ENCODE measurements around the gene MT1A. TPM values are rescaled to one million over a fixed set of nuclear protein-coding genes. Genes with fewer than 3 reads are reported as not detected.

Gene MT1A
- total and polyA plus RNA-seq, 10 of the 15 experiments (the other 5 are each of a cell fraction or from before 2014, with no cell fraction given), result not detected

GRCh38 chr16:56647641-56648431 lies 9.4 kb downstream of the MT1A start:
- H3K79me2 ChIP-seq (ENCODE audit: control insufficient read depth, insufficient read depth, low read length), result no peaks in the 10 kb centered on the region
- SMC1A ChIA-PET (ENCODE audit: uncharacterized antibody, unreplicated experiment), result no interaction called here

More at GRCh38 chr16:56647641-56648431, 9.4 kb downstream of the MT1A start:
- ATAC-seq, result no peak
- Histone ChIP-seq H3K27ac (ENCODE audit: control insufficient read depth, insufficient read depth) (no peak overlapping the region), H3K4me1 (ENCODE audit: control insufficient read depth, insufficient read depth, low read length) (no peaks in the 10 kb centered on the region), H3K9ac (ENCODE audit: control insufficient read depth, insufficient read depth, low read length) (no peak overlapping the region), H2AFZ (ENCODE audit: control insufficient read depth, low read depth, low read length) (no peak overlapping the region), H3K9me3 (replicated peaks; ENCODE audit: control insufficient read depth, insufficient read depth, low read length) (no peaks in the 10 kb centered on the region), H4K20me1 (ENCODE audit: control insufficient read depth, insufficient read depth) (no peaks in the 10 kb centered on the region), H3K4me3 (no peak overlapping the region), H3K36me3 (ENCODE audit: control insufficient read depth in 2 of 2, insufficient read depth in 2 of 2, low read length in 1 of 2) (no peaks in the 10 kb centered on the region), H3K27me3 (replicated peaks in 1 of 2; ENCODE audit: control insufficient read depth in 2 of 2, insufficient read depth in 2 of 2, low read length in 1 of 2) (peaks cover 10 to 25% of the 10 kb centered on the region in 2 experiments), H3K4me2 (ENCODE audit: control insufficient read depth, insufficient read depth) (no peak overlapping the region)
- ChIA-PET CTCF (interaction anchor here (1.6 kb wide), 1 partner anchor 54 kb away, joined by 4 read pairs; no protein-coding TSS in a partner anchor), POLR2A (no interaction called here), RAD21 (ENCODE audit: unreplicated experiment) (interaction anchor here (1.0 kb wide), 1 partner anchor 54 kb away, joined by 4 read pairs; no protein-coding TSS in a partner anchor)
- DNase-seq (ENCODE audit: low read depth, low spot score), result no peak
- WGBS (ENCODE audit: insufficient coverage, insufficient replicate concordance, low lambda C conversion rate, missing lambda C conversion rate), result 37% methylated on average over 33 of the region's 33 CpGs
- in situ Hi-C loops (cut with MboI) (no loop called here), intact Hi-C loops (cut with micrococcal nuclease; ENCODE audit: unreplicated experiment) (no loop called here)
- TF ChIP-seq MYB (IDR thresholded peaks at IDR 0.05; ENCODE audit: borderline replicate concordance, low read depth, low read length) (no peak), USF1 (IDR thresholded peaks at IDR 0.05; ENCODE audit: borderline replicate concordance, extremely low read length, insufficient read depth, low read depth, low read length) (no peak), TCF3 (IDR thresholded peaks at IDR 0.05; ENCODE audit: borderline replicate concordance, insufficient read depth, low read depth, low read length) (no peak), HDAC2 (IDR thresholded peaks at IDR 0.05) (no peak), CTCF (IDR thresholded peaks at IDR 0.05 in 2 of 3, conservative IDR thresholded peaks at IDR 0.05 in 1 of 3; ENCODE audit: control insufficient read depth in 2 of 3, extremely low read depth in 1 of 3, insufficient read depth in 1 of 3, low read depth in 3 of 3, low read length in 3 of 3) (no peak), FOXK2 (IDR thresholded peaks at IDR 0.05) (no peak), CREM (IDR thresholded peaks at IDR 0.05; ENCODE audit: low read depth) (no peak), CHD2 (IDR thresholded peaks at IDR 0.05; ENCODE audit: borderline replicate concordance, low read depth, low read length) (no peak), YY1 (IDR thresholded peaks at IDR 0.05; ENCODE audit: low read depth, low read length) (no peak), POLR2A (IDR thresholded peaks at IDR 0.05; ENCODE audit: low read depth, low read length) (no peak)
- TF ChIP-seq, protein P1, sequence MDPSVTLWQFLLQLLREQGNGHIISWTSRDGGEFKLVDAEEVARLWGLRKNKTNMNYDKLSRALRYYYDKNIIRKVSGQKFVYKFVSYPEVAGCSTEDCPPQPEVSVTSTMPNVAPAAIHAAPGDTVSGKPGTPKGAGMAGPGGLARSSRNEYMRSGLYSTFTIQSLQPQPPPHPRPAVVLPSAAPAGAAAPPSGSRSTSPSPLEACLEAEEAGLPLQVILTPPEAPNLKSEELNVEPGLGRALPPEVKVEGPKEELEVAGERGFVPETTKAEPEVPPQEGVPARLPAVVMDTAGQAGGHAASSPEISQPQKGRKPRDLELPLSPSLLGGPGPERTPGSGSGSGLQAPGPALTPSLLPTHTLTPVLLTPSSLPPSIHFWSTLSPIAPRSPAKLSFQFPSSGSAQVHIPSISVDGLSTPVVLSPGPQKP (IDR thresholded peaks at IDR 0.05; ENCODE audit: low read depth, low read length), result no peak
- TF ChIP-seq, protein P2, sequence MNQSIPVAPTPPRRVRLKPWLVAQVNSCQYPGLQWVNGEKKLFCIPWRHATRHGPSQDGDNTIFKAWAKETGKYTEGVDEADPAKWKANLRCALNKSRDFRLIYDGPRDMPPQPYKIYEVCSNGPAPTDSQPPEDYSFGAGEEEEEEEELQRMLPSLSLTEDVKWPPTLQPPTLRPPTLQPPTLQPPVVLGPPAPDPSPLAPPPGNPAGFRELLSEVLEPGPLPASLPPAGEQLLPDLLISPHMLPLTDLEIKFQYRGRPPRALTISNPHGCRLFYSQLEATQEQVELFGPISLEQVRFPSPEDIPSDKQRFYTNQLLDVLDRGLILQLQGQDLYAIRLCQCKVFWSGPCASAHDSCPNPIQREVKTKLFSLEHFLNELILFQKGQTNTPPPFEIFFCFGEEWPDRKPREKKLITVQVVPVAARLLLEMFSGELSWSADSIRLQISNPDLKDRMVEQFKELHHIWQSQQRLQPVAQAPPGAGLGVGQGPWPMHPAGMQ (IDR thresholded peaks at IDR 0.05; ENCODE audit: borderline replicate concordance), result no peak
- TF ChIP-seq, protein P3, sequence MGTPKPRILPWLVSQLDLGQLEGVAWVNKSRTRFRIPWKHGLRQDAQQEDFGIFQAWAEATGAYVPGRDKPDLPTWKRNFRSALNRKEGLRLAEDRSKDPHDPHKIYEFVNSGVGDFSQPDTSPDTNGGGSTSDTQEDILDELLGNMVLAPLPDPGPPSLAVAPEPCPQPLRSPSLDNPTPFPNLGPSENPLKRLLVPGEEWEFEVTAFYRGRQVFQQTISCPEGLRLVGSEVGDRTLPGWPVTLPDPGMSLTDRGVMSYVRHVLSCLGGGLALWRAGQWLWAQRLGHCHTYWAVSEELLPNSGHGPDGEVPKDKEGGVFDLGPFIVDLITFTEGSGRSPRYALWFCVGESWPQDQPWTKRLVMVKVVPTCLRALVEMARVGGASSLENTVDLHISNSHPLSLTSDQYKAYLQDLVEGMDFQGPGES (IDR thresholded peaks at IDR 0.05), result no peak
- FAIRE-seq, result no peak
- BruUV-seq (replicated peaks), result no TSS peak

Data from GM12878 (cell line).